SK-N-SH (cell line): Measurements from ENCODE around the gene CEACAM4. TPM values are rescaled to one million over a fixed set of nuclear protein-coding genes. Genes with fewer than 3 reads are reported as not detected.

ENCODE experiments used
- CTCF ChIA-PET: fragments of 300-600, 350-600 bp; formaldehyde crosslinking; extraction: SDS; loops from one replicate; lab custom pipeline; 2021; lab: Yijun Ruan, JAX
- POLR2A ChIA-PET: fragments of 350-600 bp; sonication (Branson Sonifier 250); formaldehyde crosslinking; extraction: SDS; loops from one replicate; lab custom pipeline; 2020; ENCODE audit warnings: antibody characterized with exemption, inconsistent platforms; lab: Yijun Ruan, JAX
- DNase-seq: peaks from one replicate; pipeline ENCODE4 v3.0.0; 2012
- H2AFZ ChIP-seq: fragments of 200-600 bp; sonication (generic); 2 replicates; pipeline ENCODE4 v1.8.1; 2016; ENCODE audit warnings: antibody characterized with exemption, mild to moderate bottlenecking, low read depth
- H3F3A ChIP-seq: fragments of 200-600 bp; sonication (generic); replicated peaks from 2 replicates; pipeline ENCODE3; 2016; ENCODE audit warnings: antibody characterized with exemption, mild to moderate bottlenecking; ENCODE audit not compliant: insufficient read depth
- H3K27ac ChIP-seq, 2 experiments: fragments of 200-500 bp in 1 of 2; fragments of 200-600 bp in 1 of 2; sonication (Bioruptor generic) in 1 of 2; sonication (generic), shearing (Covaris generic) in 1 of 2; 2 replicates each; pipeline versions ENCODE4 v1.5.1 to v1.6.1; 2014 to 2016; ENCODE audit warnings: low read depth in 2 of 2, inconsistent platforms in 1 of 2, low read length in 1 of 2, mild to moderate bottlenecking in 1 of 2, mixed read lengths in 1 of 2
- H3K27me3 ChIP-seq: fragments of 200-600 bp; sonication (generic), shearing (Covaris generic); 2 replicates; pipeline ENCODE4 v1.6.1; 2016; ENCODE audit warnings: mixed run types; ENCODE audit not compliant: insufficient read depth
- H3K36me3 ChIP-seq, 2 experiments: fragments of 200-500 bp in 1 of 2; fragments of 200-600 bp in 1 of 2; sonication (Bioruptor generic) in 1 of 2; sonication (generic) in 1 of 2; replicated peaks in 1 of 2; 2 replicates each; pipeline versions ENCODE3 to v1.5.1; 2014 to 2016; ENCODE audit warnings: low read length in 1 of 2, mild to moderate bottlenecking in 1 of 2; ENCODE audit not compliant: insufficient read depth in 2 of 2, control insufficient read depth in 1 of 2
- H3K4me1 ChIP-seq, 2 experiments: fragments of 200-500 bp in 1 of 2; fragments of 200-600 bp in 1 of 2; sonication (Bioruptor generic) in 1 of 2; sonication (generic), shearing (Covaris generic) in 1 of 2; 2 replicates each; pipeline versions ENCODE4 v1.5.1 to v1.6.1; 2014 to 2016; ENCODE audit warnings: low read depth in 1 of 2, low read length in 1 of 2, mixed run types in 1 of 2; ENCODE audit not compliant: insufficient read depth in 2 of 2, control insufficient read depth in 1 of 2
- H3K4me2 ChIP-seq: fragments of 200-600 bp; sonication (generic), shearing (Covaris generic); 2 replicates; pipeline ENCODE4 v1.6.1; 2017; ENCODE audit warnings: mixed run types
- H3K4me3 ChIP-seq, 2 experiments: fragments of 200-500 bp in 1 of 2; fragments of 200-600 bp in 1 of 2; sonication (Bioruptor generic) in 1 of 2; sonication (generic), shearing (Covaris generic) in 1 of 2; 2 replicates each; pipeline versions ENCODE4 v1.5.1 to v1.8.1; 2014 to 2016; ENCODE audit warnings: low read depth in 2 of 2, inconsistent platforms in 1 of 2, low read length in 1 of 2, mild to moderate bottlenecking in 1 of 2, mixed read lengths in 1 of 2, moderate library complexity in 1 of 2
- H3K79me2 ChIP-seq: fragments of 200-600 bp; sonication (generic); 2 replicates; pipeline ENCODE4 v1.8.1; 2017; ENCODE audit warnings: mild to moderate bottlenecking; ENCODE audit not compliant: insufficient read depth
- H3K9ac ChIP-seq: fragments of 200-600 bp; sonication (generic); 2 replicates; pipeline ENCODE4 v1.6.1; 2017; ENCODE audit warnings: mixed run types
- H3K9me2 ChIP-seq: fragments of 200-600 bp; sonication (generic); 2 replicates; pipeline ENCODE4 v1.6.1; 2017; ENCODE audit warnings: mixed run types
- H3K9me3 ChIP-seq: fragments of 200-600 bp; sonication (generic); 2 replicates; pipeline ENCODE4 v1.6.1; 2017; ENCODE audit warnings: mixed run types, mild to moderate bottlenecking, moderate library complexity
- H4K20me1 ChIP-seq: fragments of 200-600 bp; sonication (generic); 2 replicates; pipeline ENCODE4 v1.6.1; 2017; ENCODE audit warnings: mild to moderate bottlenecking, mixed run types; ENCODE audit not compliant: insufficient read depth
- CHD2 ChIP-seq: fragments of 150-350 bp; IDR thresholded peaks from 2 replicates; pipeline ENCODE4 v1.6.1; 2018; ENCODE audit warnings: low read length; ENCODE audit not compliant: partially characterized antibody
- ELF1 ChIP-seq: IDR thresholded peaks from 2 replicates; pipeline ENCODE4 v1.4.0; 2012
- EZH2phosphoT487 ChIP-seq: fragments of 200-600 bp; sonication (generic); IDR thresholded peaks from 2 replicates; pipeline ENCODE4 v1.6.1; 2017; ENCODE audit warnings: low read depth, mixed run types, mild to moderate bottlenecking, antibody characterized with exemption, moderate library complexity, borderline replicate concordance
- FOSL2 ChIP-seq: IDR thresholded peaks from 2 replicates; pipeline ENCODE4 v1.4.0; 2012; ENCODE audit warnings: low read depth, mild to moderate bottlenecking, moderate library complexity, borderline replicate concordance
- FOXM1 ChIP-seq: IDR thresholded peaks from 2 replicates; pipeline ENCODE4 v1.4.0; 2012; ENCODE audit warnings: low read depth, mild to moderate bottlenecking
- GATA2 ChIP-seq: sonication (generic); formaldehyde crosslinking; IDR thresholded peaks from 2 replicates; pipeline ENCODE4 v1.5.0; 2020; ENCODE audit warnings: mild to moderate bottlenecking, missing genetic modification reagents
- JUND ChIP-seq: IDR thresholded peaks from 2 replicates; pipeline ENCODE4 v1.4.0; 2012
- MXI1 ChIP-seq: IDR thresholded peaks from 2 replicates; pipeline ENCODE4 v1.6.1; 2012; ENCODE audit warnings: mild to moderate bottlenecking, low read depth, low read length, improper control_type of control experiment
- RAD21 ChIP-seq: IDR thresholded peaks from 2 replicates; pipeline ENCODE4 v1.6.1; 2012; ENCODE audit warnings: mild to moderate bottlenecking, low read length
- RXRA ChIP-seq: IDR thresholded peaks from 2 replicates; pipeline ENCODE4 v1.4.0; 2012; ENCODE audit warnings: low read depth, mild to moderate bottlenecking, borderline replicate concordance
- SIN3A ChIP-seq: IDR thresholded peaks from 2 replicates; pipeline ENCODE4 v1.6.1; 2012; ENCODE audit warnings: low read depth, mild to moderate bottlenecking, low read length, moderate library complexity, borderline replicate concordance
- TAF1 ChIP-seq: IDR thresholded peaks from 2 replicates; pipeline ENCODE4 v1.6.1; 2012; ENCODE audit warnings: low read depth, mild to moderate bottlenecking, low read length, moderate library complexity, borderline replicate concordance
- WGBS: methylation state at CpG from one replicate; pipeline ENCODE4 v1.1.6; 2017; ENCODE audit warnings: low lambda C conversion rate; 5-methylcytosine and 5-hydroxymethylcytosine counted together
- polyA plus RNA-seq, 3 experiments: library from polyadenylated mRNA; depleted of rRNA; stranded (reverse); fragments of >200 nt; gene quantifications; 2 replicates each; pipeline ENCODE4 v1.2.3, GENCODE V29; 2012
- TF ChIP-seq, protein P1 (sequence below): IDR thresholded peaks from 2 replicates; pipeline ENCODE4; 2012

Gene CEACAM4
- polyA plus RNA-seq (2012; rRNA removed): not detected in 2 replicates
- polyA plus RNA-seq (2012; cell fraction: cytosol; rRNA removed): not detected in 2 replicates
- not detected in 2 replicates for polyA plus RNA-seq (2012; cell fraction: nucleus; rRNA removed)

DNA sequence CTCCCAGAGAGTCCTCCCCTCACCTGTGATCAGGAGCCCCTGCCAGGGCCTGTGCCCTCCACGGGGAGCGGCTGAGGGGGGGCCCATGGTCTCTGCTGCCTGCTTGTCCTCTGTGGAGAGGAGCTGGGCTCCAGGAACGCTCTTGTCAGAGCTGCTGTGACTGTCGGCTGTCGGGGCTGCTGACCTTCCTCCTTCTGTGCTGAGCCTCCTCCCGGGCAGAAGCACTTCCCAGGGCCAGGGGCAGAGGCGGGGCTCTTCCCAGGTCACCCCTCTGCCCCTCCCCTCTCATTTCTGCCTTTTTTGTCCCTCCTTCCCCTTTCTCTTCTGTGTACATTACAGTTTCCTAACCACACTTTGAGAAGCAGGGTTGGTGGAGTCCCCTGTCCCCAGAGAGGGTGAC lies at the start of gene CEACAM4:
CEACAM4 (minus strand) TSS at position 198 of the 400 bp plus-strand sequence; CDS start at position 87, 111 bp downstream.
- Histone ChIP-seq H3K4me1 (no peaks in the 10 kb centered on the region), H3K4me2 (no peak within 1 kb of the TSS), H3K27me3 (peaks cover 9% of the 10 kb centered on the region; the same call in 1 of the 2 replicates), H3K36me3 (no peaks in the 10 kb centered on the region), H3F3A (no peaks in the 10 kb centered on the region), H3K27ac (no peak within 1 kb of the TSS), H3K4me3 (no peak within 1 kb of the TSS), H3K9me2 (no peaks in the 10 kb centered on the region), H3K79me2 (no peaks in the 10 kb centered on the region), H3K9ac (no peak within 1 kb of the TSS), H3K9me3 (no peaks in the 10 kb centered on the region), H4K20me1 (no peaks in the 10 kb centered on the region), H2AFZ (no peak within 1 kb of the TSS)
- ChIA-PET POLR2A (no interaction called here), CTCF (interaction anchor here (4.3 kb wide), 1 partner anchor 14 kb away, joined by 21 read pairs; no protein-coding TSS in a partner anchor)
- WGBS: 1% methylated on average over 7 of the region's 7 CpGs
- TF ChIP-seq TAF1 (no peak), JUND (no peak)
- DNase-seq: no peak

DNA sequence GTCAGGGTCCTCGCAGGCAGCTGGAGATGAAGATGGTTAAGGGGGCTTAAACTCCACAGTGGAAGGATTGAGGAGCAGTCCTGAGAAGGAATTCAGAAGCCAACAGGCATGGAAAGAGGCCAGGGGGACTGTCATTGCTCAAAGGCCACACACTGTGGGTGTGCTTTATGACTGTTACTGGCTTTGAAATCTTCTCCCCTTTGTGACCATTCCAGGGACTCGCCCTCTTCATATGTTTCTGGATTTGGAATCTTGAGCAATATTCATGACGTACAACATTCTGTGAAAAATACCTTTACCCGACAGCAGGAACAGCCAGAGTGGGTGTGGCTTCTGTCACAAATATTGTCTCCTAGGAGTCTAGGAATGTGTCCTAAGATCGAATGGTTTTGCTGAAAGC lies 44.6 kb upstream of the CEACAM4 start:
- ChIA-PET POLR2A (interaction anchor here (1.1 kb wide), 1 partner anchor 13 kb away, joined by 3 read pairs; no protein-coding TSS in a partner anchor), CTCF (no interaction called here)
- no peaks in the 10 kb centered on the region for H3K9me3 ChIP-seq
- H3K27me3 ChIP-seq: no peaks in the 10 kb centered on the region
- H4K20me1 ChIP-seq: no peaks in the 10 kb centered on the region
- H3K27ac ChIP-seq: no peak overlapping the region
- no peak overlapping the region for H3K9ac ChIP-seq
- no peaks in the 10 kb centered on the region for H3F3A ChIP-seq
- WGBS: 1% methylated on average over 5 of the region's 5 CpGs
- no peaks in the 10 kb centered on the region for H3K9me2 ChIP-seq
- no peak overlapping the region for H2AFZ ChIP-seq
- no peak overlapping the region for H3K4me3 ChIP-seq
- H3K79me2 ChIP-seq: no peaks in the 10 kb centered on the region
- TF ChIP-seq EZH2phosphoT487: no peak
- no peak for DNase-seq
- H3K4me1 ChIP-seq: no peaks in the 10 kb centered on the region
- H3K36me3 ChIP-seq: no peaks in the 10 kb centered on the region
- H3K4me2 ChIP-seq: no peak overlapping the region

DNA sequence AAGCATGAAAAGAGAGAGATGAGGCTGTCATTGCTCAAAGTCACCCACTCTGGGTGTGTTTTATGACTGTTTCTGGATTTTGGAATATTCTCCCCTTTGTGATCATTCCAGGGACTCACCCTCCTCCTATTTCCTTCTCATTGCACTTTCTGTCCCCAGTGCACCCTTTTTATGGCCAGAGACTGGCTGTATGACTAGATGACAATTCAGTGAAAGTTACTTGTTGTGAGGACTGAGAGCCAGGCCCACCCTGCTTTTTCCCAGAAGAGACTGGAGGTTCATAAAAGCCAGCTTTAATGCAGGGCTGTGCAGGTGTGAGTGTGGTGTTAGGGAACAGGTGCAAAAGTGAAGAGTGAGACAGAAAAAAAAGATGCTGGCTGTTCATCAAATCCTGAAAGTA lies 43.9 kb upstream of the CEACAM4 start:
- Histone ChIP-seq H2AFZ (no peak overlapping the region), H3K9me3 (no peaks in the 10 kb centered on the region; the same call in 1 of the 2 replicates), H4K20me1 (no peaks in the 10 kb centered on the region), H3F3A (no peaks in the 10 kb centered on the region), H3K27me3 (no peaks in the 10 kb centered on the region), H3K9ac (no peak overlapping the region), H3K9me2 (no peaks in the 10 kb centered on the region), H3K4me3 (no peak overlapping the region), H3K4me1 (no peaks in the 10 kb centered on the region), H3K4me2 (no peak overlapping the region), H3K79me2 (no peaks in the 10 kb centered on the region), H3K36me3 (no peaks in the 10 kb centered on the region), H3K27ac (no peak overlapping the region)
- ChIA-PET POLR2A (interaction anchor here (1.1 kb wide), 1 partner anchor 14 kb away, joined by 3 read pairs; no protein-coding TSS in a partner anchor), CTCF (no interaction called here)
- TF ChIP-seq RXRA: no peak
- no peak for DNase-seq

DNA sequence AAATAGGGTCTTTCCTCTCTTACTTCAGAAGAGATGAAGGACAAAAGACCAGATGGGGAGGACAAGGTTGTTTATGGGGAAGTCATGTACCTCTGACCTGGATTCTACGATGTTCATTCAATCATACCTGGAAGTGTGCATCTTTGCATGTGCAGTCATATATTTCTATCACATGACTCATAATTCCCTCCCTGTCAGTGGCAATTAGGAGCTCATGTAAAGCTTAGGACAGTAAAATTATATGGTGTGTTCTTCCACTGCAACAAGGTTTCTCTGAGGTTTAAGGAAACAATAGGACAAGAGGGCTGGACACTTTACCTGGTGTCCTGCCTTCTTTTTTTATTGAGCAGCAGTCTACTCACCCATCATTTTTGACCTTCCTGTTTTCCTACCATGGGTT lies 41.4 kb upstream of the CEACAM4 start:
- Histone ChIP-seq H3K4me2 (no peak overlapping the region), H2AFZ (no peak overlapping the region), H3F3A (no peaks in the 10 kb centered on the region), H3K4me3 (no peak overlapping the region), H3K27ac (no peak overlapping the region), H4K20me1 (no peaks in the 10 kb centered on the region), H3K9ac (no peak overlapping the region), H3K27me3 (no peaks in the 10 kb centered on the region), H3K9me3 (no peaks in the 10 kb centered on the region; the same call in 1 of the 2 replicates), H3K9me2 (no peaks in the 10 kb centered on the region), H3K79me2 (no peaks in the 10 kb centered on the region), H3K4me1 (no peaks in the 10 kb centered on the region), H3K36me3 (no peaks in the 10 kb centered on the region)
- CTCF ChIA-PET: interaction anchor here (1.2 to 2.4 kb wide), 2 partner anchors 23 to 26 kb away, joined by 5 to 7 read pairs; no protein-coding TSS in a partner anchor
- DNase-seq: no peak
- WGBS: 0% methylated on average over 1 of the region's 1 CpG
- TF ChIP-seq EZH2phosphoT487 (no peak), FOXM1 (no peak), TAF1 (no peak), FOSL2 (no peak), ELF1 (no peak), RAD21 (no peak), CHD2 (no peak), SIN3A (no peak), GATA2 (CRISPR knock-in tag) (no peak), MXI1 (no peak), JUND (no peak)
- TF ChIP-seq, protein P1, sequence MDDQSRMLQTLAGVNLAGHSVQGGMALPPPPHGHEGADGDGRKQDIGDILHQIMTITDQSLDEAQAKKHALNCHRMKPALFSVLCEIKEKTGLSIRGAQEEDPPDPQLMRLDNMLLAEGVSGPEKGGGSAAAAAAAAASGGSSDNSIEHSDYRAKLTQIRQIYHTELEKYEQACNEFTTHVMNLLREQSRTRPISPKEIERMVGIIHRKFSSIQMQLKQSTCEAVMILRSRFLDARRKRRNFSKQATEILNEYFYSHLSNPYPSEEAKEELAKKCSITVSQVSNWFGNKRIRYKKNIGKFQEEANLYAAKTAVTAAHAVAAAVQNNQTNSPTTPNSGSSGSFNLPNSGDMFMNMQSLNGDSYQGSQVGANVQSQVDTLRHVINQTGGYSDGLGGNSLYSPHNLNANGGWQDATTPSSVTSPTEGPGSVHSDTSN: no peak
- POLR2A ChIA-PET: no interaction called here
